GM23338 (cell line): ENCODE results near the gene ATF7. TPM values are rescaled to one million over a fixed set of nuclear protein-coding genes. Genes with fewer than 3 reads are reported as not detected.

ENCODE experiments used
- ATAC-seq: fragments of 200-7000 bp; cut with Tn5 transposase; 3 replicates; pipeline ENCODE4 v1.9.1; 2020
- DNase-seq: peaks from one replicate; pipeline ENCODE4 v3.0.0-alpha.2; 2015; ENCODE audit warnings: low spot score
- H2AFZ ChIP-seq: fragments of 200-600 bp; sonication (generic); 2 replicates; pipeline ENCODE4 v1.8.0; 2016; ENCODE audit warnings: antibody characterized with exemption, mild to moderate bottlenecking, moderate library complexity
- H3F3A ChIP-seq: fragments of 200-600 bp; sonication (generic); replicated peaks from 2 replicates; pipeline ENCODE4 v1.8.0; 2017; ENCODE audit warnings: antibody characterized with exemption, mixed run types, low read depth
- H3K27ac ChIP-seq: fragments of 200-600 bp; sonication (generic); 2 replicates; pipeline ENCODE4 v1.6.1; 2016; ENCODE audit warnings: low read depth
- H3K27me3 ChIP-seq: fragments of 200-600 bp; sonication (generic); 2 replicates; pipeline ENCODE4 v1.8.0; 2016; ENCODE audit warnings: mild to moderate bottlenecking, mixed run types, moderate library complexity; ENCODE audit not compliant: insufficient read depth
- H3K36me3 ChIP-seq: fragments of 200-600 bp; sonication (generic); 2 replicates; pipeline ENCODE4 v1.8.0; 2016; ENCODE audit warnings: mild to moderate bottlenecking; ENCODE audit not compliant: insufficient read depth
- H3K4me1 ChIP-seq: fragments of 200-600 bp; sonication (generic); 2 replicates; pipeline ENCODE4 v1.8.0; 2016; ENCODE audit warnings: mild to moderate bottlenecking, moderate library complexity; ENCODE audit not compliant: insufficient read depth
- H3K4me2 ChIP-seq: fragments of 200-600 bp; sonication (generic); 2 replicates; pipeline ENCODE4 v1.7.1; 2017; ENCODE audit warnings: mixed run types
- H3K4me3 ChIP-seq: fragments of 200-600 bp; sonication (generic); 2 replicates; pipeline ENCODE4 v1.6.1; 2016; ENCODE audit warnings: mixed run types
- H3K79me2 ChIP-seq: fragments of 200-600 bp; sonication (generic); replicated peaks from 2 replicates; pipeline ENCODE4 v1.8.0; 2017; ENCODE audit warnings: mild to moderate bottlenecking; ENCODE audit not compliant: insufficient read depth
- H3K9me2 ChIP-seq: fragments of 200-600 bp; sonication (generic); 2 replicates; pipeline ENCODE4 v1.8.0; 2017; ENCODE audit not compliant: insufficient read depth
- H4K20me1 ChIP-seq: fragments of 200-600 bp; sonication (generic); replicated peaks from 2 replicates; pipeline ENCODE4 v1.8.0; 2017; ENCODE audit warnings: mild to moderate bottlenecking; ENCODE audit not compliant: insufficient read depth
- H3K27ac Mint-ChIP-seq: 2 replicates; pipeline ENCODE4 v1.8.0; 2020; ENCODE audit warnings: inconsistent platforms, mild to moderate bottlenecking, moderate library complexity, mixed read lengths
- H3K27me3 Mint-ChIP-seq: 3 replicates; pipeline ENCODE4 v1.8.0; 2022; ENCODE audit warnings: low read depth, mild to moderate bottlenecking, moderate library complexity, mixed read lengths, inconsistent platforms; ENCODE audit not compliant: insufficient read depth, poor library complexity
- H3K36me3 Mint-ChIP-seq: 3 replicates; pipeline ENCODE4 v1.8.0; 2021; ENCODE audit warnings: low read depth, mild to moderate bottlenecking, inconsistent platforms, moderate library complexity, mixed read lengths
- H3K4me1 Mint-ChIP-seq: 3 replicates; pipeline ENCODE4 v1.8.0; 2020; ENCODE audit warnings: mild to moderate bottlenecking, inconsistent platforms, mixed read lengths
- H3K4me3 Mint-ChIP-seq: 3 replicates; pipeline ENCODE4 v1.8.0; 2021; ENCODE audit warnings: moderate library complexity, mild to moderate bottlenecking, inconsistent platforms, mixed read lengths
- H3K9me3 Mint-ChIP-seq: 3 replicates; pipeline ENCODE4 v1.8.0; 2020; ENCODE audit warnings: moderate library complexity, mild to moderate bottlenecking, inconsistent platforms, mixed read lengths
- CREB1 ChIP-seq: fragments of 250-450 bp; sonication (Bioruptor Pico); IDR thresholded peaks from 2 replicates; pipeline ENCODE4 v1.5.0; 2020; ENCODE audit warnings: low read depth, mild to moderate bottlenecking, moderate library complexity
- EZH2 ChIP-seq: fragments of 200-600 bp; sonication (generic); IDR thresholded peaks from one replicate; pipeline ENCODE4 v1.8.0; 2017; ENCODE audit warnings: antibody characterized with exemption, mild to moderate bottlenecking, low read depth; ENCODE audit not compliant: unreplicated experiment
- NANOG ChIP-seq: IDR thresholded peaks from 2 replicates; pipeline ENCODE4 v1.6.1; 2016; ENCODE audit warnings: antibody characterized with exemption, borderline replicate concordance
- POLR2AphosphoS5 ChIP-seq: IDR thresholded peaks from 2 replicates; pipeline ENCODE4 v1.6.1; 2016; ENCODE audit warnings: antibody characterized with exemption, low read depth
- polyA plus RNA-seq: library from polyadenylated mRNA; unstranded; fragments of >200 nt; fragmentation: Nextera tagmentation; extraction: Ambion mirVana; gene quantifications from 2 replicates; pipeline ENCODE4 v1.2.1, GENCODE V29; 2016
- total RNA-seq: library from RNA; depleted of rRNA; stranded (reverse); fragments of >200 nt; shearing (Covaris generic); gene quantifications from 2 replicates; pipeline ENCODE4 v1.2.3, GENCODE V29; 2014
- TF ChIP-seq, protein P1 (sequence below), 2 experiments: fragments of 200-600 bp in 1 of 2; sonication (generic) in 1 of 2; conservative IDR thresholded peaks; 2 replicates each; pipeline versions ENCODE4 v1.5.1 to v1.6.1; 2016 to 2017; ENCODE audit warnings: antibody characterized with exemption in 2 of 2, low read depth in 2 of 2, mild to moderate bottlenecking in 2 of 2, moderate library complexity in 1 of 2
- TF ChIP-seq, protein P2 (sequence below): fragments of 250-450 bp; sonication (Bioruptor Pico); IDR thresholded peaks from 2 replicates; pipeline ENCODE4 v1.5.0; 2020; ENCODE audit warnings: mild to moderate bottlenecking, moderate library complexity

The ATF7 gene
- total and polyA plus RNA-seq, 2 experiments from 2014 or later = 13.9 to 16.3 TPM

DNA sequence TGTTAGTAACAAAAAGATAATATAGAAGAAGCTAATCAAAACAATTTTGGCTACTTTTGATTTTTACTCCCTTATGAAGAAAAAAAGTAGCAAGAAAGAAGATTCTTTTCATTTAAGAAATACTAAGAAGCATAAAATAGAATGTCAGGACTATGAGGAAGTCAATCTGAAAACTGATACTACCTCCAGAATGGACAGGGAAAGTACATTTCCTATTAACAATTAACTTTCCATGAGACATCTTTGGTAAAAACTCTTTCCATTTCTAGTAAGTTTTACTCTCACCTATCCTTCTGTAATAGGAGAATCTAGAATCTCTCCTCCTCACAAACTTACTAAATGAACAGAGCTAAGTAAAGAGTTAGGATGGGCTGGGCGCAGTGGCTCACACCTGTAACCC, 67.6 kb downstream of the ATF7 start (continued):
- TF ChIP-seq, protein P1, sequence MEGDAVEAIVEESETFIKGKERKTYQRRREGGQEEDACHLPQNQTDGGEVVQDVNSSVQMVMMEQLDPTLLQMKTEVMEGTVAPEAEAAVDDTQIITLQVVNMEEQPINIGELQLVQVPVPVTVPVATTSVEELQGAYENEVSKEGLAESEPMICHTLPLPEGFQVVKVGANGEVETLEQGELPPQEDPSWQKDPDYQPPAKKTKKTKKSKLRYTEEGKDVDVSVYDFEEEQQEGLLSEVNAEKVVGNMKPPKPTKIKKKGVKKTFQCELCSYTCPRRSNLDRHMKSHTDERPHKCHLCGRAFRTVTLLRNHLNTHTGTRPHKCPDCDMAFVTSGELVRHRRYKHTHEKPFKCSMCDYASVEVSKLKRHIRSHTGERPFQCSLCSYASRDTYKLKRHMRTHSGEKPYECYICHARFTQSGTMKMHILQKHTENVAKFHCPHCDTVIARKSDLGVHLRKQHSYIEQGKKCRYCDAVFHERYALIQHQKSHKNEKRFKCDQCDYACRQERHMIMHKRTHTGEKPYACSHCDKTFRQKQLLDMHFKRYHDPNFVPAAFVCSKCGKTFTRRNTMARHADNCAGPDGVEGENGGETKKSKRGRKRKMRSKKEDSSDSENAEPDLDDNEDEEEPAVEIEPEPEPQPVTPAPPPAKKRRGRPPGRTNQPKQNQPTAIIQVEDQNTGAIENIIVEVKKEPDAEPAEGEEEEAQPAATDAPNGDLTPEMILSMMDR (conservative IDR thresholded peaks at IDR 0.05; ENCODE audit: low read depth in 2 of 2) = no peak
- TF ChIP-seq, protein P2, sequence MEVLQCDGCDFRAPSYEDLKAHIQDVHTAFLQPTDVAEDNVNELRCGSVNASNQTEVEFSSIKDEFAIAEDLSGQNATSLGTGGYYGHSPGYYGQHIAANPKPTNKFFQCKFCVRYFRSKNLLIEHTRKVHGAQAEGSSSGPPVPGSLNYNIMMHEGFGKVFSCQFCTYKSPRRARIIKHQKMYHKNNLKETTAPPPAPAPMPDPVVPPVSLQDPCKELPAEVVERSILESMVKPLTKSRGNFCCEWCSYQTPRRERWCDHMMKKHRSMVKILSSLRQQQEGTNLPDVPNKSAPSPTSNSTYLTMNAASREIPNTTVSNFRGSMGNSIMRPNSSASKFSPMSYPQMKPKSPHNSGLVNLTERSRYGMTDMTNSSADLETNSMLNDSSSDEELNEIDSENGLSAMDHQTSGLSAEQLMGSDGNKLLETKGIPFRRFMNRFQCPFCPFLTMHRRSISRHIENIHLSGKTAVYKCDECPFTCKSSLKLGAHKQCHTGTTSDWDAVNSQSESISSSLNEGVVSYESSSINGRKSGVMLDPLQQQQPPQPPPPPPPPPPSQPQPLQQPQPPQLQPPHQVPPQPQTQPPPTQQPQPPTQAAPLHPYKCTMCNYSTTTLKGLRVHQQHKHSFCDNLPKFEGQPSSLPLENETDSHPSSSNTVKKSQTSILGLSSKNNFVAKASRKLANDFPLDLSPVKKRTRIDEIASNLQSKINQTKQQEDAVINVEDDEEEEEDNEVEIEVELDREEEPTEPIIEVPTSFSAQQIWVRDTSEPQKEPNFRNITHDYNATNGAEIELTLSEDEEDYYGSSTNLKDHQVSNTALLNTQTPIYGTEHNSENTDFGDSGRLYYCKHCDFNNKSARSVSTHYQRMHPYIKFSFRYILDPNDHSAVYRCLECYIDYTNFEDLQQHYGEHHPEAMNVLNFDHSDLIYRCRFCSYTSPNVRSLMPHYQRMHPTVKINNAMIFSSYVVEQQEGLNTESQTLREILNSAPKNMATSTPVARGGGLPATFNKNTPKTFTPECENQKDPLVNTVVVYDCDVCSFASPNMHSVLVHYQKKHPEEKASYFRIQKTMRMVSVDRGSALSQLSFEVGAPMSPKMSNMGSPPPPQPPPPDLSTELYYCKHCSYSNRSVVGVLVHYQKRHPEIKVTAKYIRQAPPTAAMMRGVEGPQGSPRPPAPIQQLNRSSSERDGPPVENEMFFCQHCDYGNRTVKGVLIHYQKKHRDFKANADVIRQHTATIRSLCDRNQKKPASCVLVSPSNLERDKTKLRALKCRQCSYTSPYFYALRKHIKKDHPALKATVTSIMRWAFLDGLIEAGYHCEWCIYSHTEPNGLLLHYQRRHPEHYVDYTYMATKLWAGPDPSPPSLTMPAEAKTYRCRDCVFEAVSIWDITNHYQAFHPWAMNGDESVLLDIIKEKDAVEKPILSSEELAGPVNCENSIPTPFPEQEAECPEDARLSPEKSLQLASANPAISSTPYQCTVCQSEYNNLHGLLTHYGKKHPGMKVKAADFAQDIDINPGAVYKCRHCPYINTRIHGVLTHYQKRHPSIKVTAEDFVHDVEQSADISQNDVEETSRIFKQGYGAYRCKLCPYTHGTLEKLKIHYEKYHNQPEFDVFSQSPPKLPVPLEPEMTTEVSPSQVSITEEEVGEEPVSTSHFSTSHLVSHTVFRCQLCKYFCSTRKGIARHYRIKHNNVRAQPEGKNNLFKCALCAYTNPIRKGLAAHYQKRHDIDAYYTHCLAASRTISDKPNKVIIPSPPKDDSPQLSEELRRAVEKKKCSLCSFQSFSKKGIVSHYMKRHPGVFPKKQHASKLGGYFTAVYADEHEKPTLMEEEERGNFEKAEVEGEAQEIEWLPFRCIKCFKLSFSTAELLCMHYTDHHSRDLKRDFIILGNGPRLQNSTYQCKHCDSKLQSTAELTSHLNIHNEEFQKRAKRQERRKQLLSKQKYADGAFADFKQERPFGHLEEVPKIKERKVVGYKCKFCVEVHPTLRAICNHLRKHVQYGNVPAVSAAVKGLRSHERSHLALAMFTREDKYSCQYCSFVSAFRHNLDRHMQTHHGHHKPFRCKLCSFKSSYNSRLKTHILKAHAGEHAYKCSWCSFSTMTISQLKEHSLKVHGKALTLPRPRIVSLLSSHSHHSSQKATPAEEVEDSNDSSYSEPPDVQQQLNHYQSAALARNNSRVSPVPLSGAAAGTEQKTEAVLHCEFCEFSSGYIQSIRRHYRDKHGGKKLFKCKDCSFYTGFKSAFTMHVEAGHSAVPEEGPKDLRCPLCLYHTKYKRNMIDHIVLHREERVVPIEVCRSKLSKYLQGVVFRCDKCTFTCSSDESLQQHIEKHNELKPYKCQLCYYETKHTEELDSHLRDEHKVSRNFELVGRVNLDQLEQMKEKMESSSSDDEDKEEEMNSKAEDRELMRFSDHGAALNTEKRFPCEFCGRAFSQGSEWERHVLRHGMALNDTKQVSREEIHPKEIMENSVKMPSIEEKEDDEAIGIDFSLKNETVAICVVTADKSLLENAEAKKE = no peak
- no peak for TF ChIP-seq CREB1

DNA sequence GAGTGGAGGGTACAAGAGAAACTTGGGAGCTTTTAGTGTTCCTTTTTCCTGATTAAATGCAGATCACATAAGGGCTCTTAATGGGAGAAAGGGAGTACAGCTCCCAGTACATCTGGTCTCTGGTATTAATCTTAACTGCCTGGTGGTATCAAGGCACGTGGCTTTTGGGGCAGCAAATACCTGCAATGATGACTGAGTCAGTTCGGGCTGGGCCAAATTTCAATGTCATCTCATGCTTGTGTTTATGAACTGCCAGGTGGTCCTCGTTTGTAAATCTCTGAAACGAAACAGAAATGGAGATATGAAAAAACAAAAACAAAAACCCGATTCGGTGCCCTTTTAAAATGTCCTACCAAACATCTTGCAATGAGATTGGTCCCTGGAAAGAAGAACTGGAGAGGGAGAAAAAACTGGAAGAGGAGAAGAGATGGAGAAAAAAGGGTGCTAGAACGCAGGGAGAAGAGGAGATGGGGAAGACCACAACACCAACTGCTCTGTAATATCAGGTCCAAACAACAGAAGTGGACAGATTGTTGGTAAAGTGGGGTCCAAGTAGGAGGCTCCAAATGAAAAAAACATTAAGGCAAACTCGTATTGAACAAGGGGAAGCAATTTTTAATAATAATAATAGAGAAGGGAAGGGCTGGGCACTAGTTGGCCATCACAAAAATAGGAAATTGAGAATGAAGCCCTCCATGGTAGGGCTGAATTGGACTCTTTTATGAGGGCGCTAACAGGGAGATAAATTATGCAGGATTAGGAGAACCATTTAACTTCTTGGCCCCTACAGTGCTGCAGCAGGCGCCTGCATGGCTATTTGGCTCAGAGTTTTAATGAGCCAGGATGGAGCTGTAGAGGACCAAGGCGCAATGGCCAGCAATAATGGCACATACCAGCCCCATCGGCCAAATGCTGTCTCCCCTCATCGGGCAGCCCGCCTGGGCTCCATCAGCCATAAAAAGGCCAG, 73.5 kb downstream of the ATF7 start:
- H4K20me1 ChIP-seq = no peaks in the 10 kb centered on the region; the same call in 1 of the 2 replicates
- ATAC-seq = no peak
- H3K27ac ChIP-seq = no peak overlapping the region
- Mint-ChIP-seq H3K9me3 (no peaks in the 10 kb centered on the region), H3K4me1 (no peaks in the 10 kb centered on the region; the same call in 1 of the 3 replicates), H3K27me3 (no peaks in the 10 kb centered on the region), H3K4me3 (no peak overlapping the region), H3K36me3 (no peaks in the 10 kb centered on the region), H3K27ac (no peak overlapping the region)
- H3K36me3 ChIP-seq = no peaks in the 10 kb centered on the region
- H3K9me2 ChIP-seq = no peaks in the 10 kb centered on the region
- no peaks in the 10 kb centered on the region for H3K4me1 ChIP-seq
- no peaks in the 10 kb centered on the region for H3F3A ChIP-seq
- no peak overlapping the region for H2AFZ ChIP-seq
- no peaks in the 10 kb centered on the region for H3K27me3 ChIP-seq
- TF ChIP-seq EZH2 (no peak), NANOG (no peak), POLR2AphosphoS5 (no peak)
- no peak overlapping the region for H3K4me3 ChIP-seq
- no peak overlapping the region for H3K4me2 ChIP-seq
- H3K79me2 ChIP-seq = no peaks in the 10 kb centered on the region
- no peak for DNase-seq
